ENCODE data around the gene IL2RG. TPM values are rescaled to one million over a fixed set of nuclear protein-coding genes. Genes with fewer than 3 reads are reported as not detected.

Gene IL2RG
- total RNA-seq = 1 to 10 TPM in 1 of 2 donors, not detected in 1; 4.2 TPM

GRCh38 chrX:71111141-71111843 lies at the start of gene IL2RG:
TSS of gene IL2RG (minus strand) at chrX:71111577. CDS start at chrX:71111539, 38 bp downstream.
- no peaks in the 10 kb centered on the region for H3K27me3 ChIP-seq
- no peak within 1 kb of the TSS for H3K27ac ChIP-seq
- no peaks in the 10 kb centered on the region for H3K9me3 ChIP-seq
- H3K36me3 ChIP-seq = no peaks in the 10 kb centered on the region
- TF ChIP-seq CTCF (IDR thresholded peaks at IDR 0.05) = no peak
- H3K4me1 ChIP-seq = no peaks in the 10 kb centered on the region
- H3K4me3 ChIP-seq = no peak within 1 kb of the TSS
- no peak for DNase-seq (ENCODE audit: low spot score)

GRCh38 chrX:71160475-71160874 lies 49.1 kb upstream of the IL2RG start:
- no peaks in the 10 kb centered on the region for H3K9me3 ChIP-seq
- TF ChIP-seq CTCF (IDR thresholded peaks at IDR 0.05) = no peak
- H3K4me3 ChIP-seq = no peak overlapping the region
- no peaks in the 10 kb centered on the region for H3K4me1 ChIP-seq
- no peak for DNase-seq (ENCODE audit: low spot score)
- no peaks in the 10 kb centered on the region for H3K36me3 ChIP-seq
- no peaks in the 10 kb centered on the region for H3K27me3 ChIP-seq
- H3K27ac ChIP-seq = no peak overlapping the region

GRCh38 chrX:71159335-71159734 lies 48.0 kb upstream of the IL2RG start:
- H3K9me3 ChIP-seq = no peaks in the 10 kb centered on the region
- TF ChIP-seq CTCF (IDR thresholded peaks at IDR 0.05) = no peak
- no peaks in the 10 kb centered on the region for H3K36me3 ChIP-seq
- DNase-seq (ENCODE audit: low spot score) = no peak
- no peaks in the 10 kb centered on the region for H3K4me1 ChIP-seq
- H3K27me3 ChIP-seq = no peaks in the 10 kb centered on the region
- no peak overlapping the region for H3K4me3 ChIP-seq
- no peak overlapping the region for H3K27ac ChIP-seq

DNA sequence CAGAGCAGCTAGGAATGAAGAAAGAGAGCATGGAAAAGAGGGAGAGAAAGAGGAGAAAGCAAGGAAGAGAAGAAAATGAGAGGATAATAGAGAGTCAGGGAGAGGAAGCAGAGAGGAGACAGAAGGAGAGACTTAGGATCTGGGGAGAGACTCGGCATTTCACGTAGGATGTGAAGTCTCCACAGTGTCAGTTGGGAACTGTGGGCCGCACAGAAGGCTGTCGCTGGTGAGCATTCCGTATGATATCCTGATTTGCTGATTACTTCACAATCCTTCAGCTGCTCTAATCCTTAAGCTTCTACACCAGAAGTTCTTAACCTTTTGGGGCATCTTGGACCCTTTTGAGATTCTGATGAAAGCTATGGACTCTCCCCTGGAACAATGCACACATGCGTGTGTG lies 47.2 kb upstream of the IL2RG start:
- H3K27me3 ChIP-seq = no peaks in the 10 kb centered on the region

GRCh38 chrX:71154641-71155040 lies 43.3 kb upstream of the IL2RG start:
- Histone ChIP-seq H3K27me3 (no peaks in the 10 kb centered on the region), H3K36me3 (no peaks in the 10 kb centered on the region), H3K4me1 (no peaks in the 10 kb centered on the region), H3K9me3 (no peaks in the 10 kb centered on the region), H3K4me3 (no peak overlapping the region), H3K27ac (no peak overlapping the region)
- no peak for DNase-seq (ENCODE audit: low spot score)
- no peak for TF ChIP-seq CTCF (IDR thresholded peaks at IDR 0.05)

More for the DNA sequence above, 47.2 kb upstream of the IL2RG start:
- H3K4me3 ChIP-seq = no peak overlapping the region
- no peak for DNase-seq (ENCODE audit: low spot score)
- no peak for TF ChIP-seq CTCF (IDR thresholded peaks at IDR 0.05)
- H3K4me1 ChIP-seq = no peaks in the 10 kb centered on the region
- H3K36me3 ChIP-seq = no peaks in the 10 kb centered on the region
- H3K9me3 ChIP-seq = no peaks in the 10 kb centered on the region
- no peak overlapping the region for H3K27ac ChIP-seq

GRCh38 chrX:71154196-71154595 lies 42.8 kb upstream of the IL2RG start:
- no peaks in the 10 kb centered on the region for H3K9me3 ChIP-seq
- no peak for DNase-seq (ENCODE audit: low spot score)
- TF ChIP-seq CTCF (IDR thresholded peaks at IDR 0.05) = no peak

More at GRCh38 chrX:71154196-71154595, 42.8 kb upstream of the IL2RG start:
- Histone ChIP-seq H3K36me3 (no peaks in the 10 kb centered on the region), H3K4me1 (no peaks in the 10 kb centered on the region), H3K27ac (no peak overlapping the region), H3K27me3 (no peaks in the 10 kb centered on the region), H3K4me3 (no peak overlapping the region)
